Fibroblast of mammary gland (primary cell): ENCODE measurements around the gene ARHGAP15.
A peak's percentile ranks its signal among the peaks of the same experiment; 100 is the strongest.

ENCODE experiments used
- DNase-seq: peaks from one replicate; pipeline ENCODE4 v3.0.0-alpha.2; 2010; ENCODE audit warnings: low read depth
- H3K4me3 ChIP-seq: 2 replicates; pipeline ENCODE4 v1.5.1; 2011; ENCODE audit warnings: low read depth, mild to moderate bottlenecking, low read length, moderate library complexity; ENCODE audit not compliant: control insufficient read depth
- TF ChIP-seq, protein P1 (sequence below): conservative IDR thresholded peaks from 2 replicates; pipeline ENCODE4 v1.5.1; 2011; ENCODE audit warnings: low read depth, low read length, inconsistent platforms; ENCODE audit not compliant: control insufficient read depth, insufficient read depth

ARHGAP15 gene

DNA sequence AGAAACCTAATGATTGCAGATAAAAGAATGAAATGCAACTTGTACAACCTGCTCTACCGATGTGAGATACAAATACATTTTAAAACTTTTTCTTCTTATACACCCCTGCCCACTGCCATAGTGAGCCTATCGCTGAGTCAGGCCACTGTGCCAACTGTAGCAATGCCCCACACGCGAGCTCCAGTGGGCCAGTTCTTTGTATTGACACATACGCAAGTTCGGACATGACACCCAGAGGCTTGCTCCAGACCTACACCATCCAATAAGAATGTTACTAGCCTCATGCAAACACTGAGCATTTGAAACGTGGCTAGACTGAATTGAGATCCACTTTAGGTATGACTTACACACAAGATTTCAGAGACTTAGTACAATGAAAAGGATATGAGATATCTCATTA, 340.1 kb downstream of the ARHGAP15 start:
- TF ChIP-seq, protein P1, sequence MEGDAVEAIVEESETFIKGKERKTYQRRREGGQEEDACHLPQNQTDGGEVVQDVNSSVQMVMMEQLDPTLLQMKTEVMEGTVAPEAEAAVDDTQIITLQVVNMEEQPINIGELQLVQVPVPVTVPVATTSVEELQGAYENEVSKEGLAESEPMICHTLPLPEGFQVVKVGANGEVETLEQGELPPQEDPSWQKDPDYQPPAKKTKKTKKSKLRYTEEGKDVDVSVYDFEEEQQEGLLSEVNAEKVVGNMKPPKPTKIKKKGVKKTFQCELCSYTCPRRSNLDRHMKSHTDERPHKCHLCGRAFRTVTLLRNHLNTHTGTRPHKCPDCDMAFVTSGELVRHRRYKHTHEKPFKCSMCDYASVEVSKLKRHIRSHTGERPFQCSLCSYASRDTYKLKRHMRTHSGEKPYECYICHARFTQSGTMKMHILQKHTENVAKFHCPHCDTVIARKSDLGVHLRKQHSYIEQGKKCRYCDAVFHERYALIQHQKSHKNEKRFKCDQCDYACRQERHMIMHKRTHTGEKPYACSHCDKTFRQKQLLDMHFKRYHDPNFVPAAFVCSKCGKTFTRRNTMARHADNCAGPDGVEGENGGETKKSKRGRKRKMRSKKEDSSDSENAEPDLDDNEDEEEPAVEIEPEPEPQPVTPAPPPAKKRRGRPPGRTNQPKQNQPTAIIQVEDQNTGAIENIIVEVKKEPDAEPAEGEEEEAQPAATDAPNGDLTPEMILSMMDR, result no peak
- no peak for DNase-seq
- H3K4me3 ChIP-seq, result no peak overlapping the region

DNA sequence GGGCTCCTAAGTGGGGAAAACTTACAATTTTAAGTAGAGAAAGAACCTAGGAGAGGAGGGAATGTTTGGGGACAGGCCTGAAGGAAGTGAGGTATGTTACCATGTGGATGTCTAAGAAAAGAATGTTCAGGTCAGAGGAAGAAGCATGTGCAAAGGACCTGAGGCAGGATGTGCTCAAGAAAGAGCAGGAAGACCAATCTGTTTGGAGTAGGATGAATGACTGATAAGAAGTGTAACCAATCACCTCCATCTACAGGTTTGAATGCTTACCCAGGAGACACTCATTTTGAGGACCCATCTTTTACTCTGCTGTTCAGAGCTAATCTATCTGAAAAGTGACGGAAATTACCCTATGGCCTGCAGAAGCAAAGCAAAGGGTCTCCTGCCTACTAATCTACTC, 342.3 kb downstream of the ARHGAP15 start:
- H3K4me3 ChIP-seq, result no peak overlapping the region
- DNase-seq, result no peak
- TF ChIP-seq, protein P1, result no peak

DNA sequence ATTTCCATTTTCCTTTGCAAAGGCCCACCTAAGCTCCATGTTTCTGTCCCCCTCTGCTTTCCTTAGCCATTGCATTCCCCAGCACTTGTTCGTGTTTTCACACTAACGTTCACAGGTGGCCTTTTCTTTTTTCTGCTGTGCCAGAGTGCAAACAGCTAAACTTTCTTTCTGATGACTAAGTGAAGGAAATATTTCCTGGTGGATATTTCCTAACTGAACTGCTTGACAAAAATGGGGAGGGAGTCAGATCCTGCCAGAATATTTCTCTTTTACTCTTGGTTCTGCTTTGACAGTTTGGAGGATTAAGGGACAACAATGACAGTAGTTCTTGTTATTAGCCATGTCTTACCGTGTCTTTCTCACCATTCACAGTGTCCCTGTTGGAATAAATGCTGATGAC, 344.0 kb downstream of the ARHGAP15 start:
- H3K4me3 ChIP-seq, result no peak overlapping the region
- DNase-seq, result peak; percentile 47
- TF ChIP-seq, protein P1, result no peak

DNA sequence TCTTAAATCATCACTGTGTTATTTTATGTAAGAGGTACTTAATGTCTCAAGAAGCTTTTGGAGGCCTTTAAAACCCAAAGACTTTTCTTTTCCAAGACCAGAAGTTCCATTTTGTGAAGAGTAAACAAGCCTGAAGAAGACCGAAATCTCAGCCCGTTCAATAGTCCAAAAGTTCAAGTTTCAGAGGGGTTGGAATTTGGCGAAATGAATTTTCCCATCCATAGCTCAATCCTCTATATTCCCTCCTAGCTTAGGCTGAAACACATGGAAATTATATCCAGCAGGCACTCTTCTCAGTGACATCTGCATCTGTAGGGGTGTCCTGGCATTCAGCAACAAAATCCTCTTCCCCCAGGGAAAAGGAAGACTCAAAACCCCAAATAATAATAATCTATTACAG, 344.6 kb downstream of the ARHGAP15 start:
- TF ChIP-seq, protein P1, result no peak
- no peak overlapping the region for H3K4me3 ChIP-seq

DNA sequence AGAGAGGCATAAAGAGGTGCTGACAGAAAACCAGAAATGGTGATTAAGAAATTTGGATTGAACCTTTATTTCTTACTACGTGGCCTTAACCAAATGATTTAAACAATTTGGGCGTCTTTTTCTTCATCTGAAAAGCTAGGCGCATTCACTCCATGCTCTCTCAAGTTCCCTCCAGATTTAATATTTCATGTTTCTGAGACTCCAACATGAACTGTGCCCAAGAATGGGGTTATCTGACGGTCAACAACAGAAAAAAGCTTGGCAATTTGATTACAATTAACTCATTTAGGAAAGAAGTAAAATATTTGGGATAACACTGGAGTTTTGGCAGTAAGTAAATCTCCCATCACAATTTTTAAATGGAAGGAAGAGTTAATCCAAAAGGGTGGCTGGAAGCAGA, 345.4 kb downstream of the ARHGAP15 start:
- TF ChIP-seq, protein P1, result no peak

More for the DNA sequence above, 344.6 kb downstream of the ARHGAP15 start:
- no peak for DNase-seq

DNA sequence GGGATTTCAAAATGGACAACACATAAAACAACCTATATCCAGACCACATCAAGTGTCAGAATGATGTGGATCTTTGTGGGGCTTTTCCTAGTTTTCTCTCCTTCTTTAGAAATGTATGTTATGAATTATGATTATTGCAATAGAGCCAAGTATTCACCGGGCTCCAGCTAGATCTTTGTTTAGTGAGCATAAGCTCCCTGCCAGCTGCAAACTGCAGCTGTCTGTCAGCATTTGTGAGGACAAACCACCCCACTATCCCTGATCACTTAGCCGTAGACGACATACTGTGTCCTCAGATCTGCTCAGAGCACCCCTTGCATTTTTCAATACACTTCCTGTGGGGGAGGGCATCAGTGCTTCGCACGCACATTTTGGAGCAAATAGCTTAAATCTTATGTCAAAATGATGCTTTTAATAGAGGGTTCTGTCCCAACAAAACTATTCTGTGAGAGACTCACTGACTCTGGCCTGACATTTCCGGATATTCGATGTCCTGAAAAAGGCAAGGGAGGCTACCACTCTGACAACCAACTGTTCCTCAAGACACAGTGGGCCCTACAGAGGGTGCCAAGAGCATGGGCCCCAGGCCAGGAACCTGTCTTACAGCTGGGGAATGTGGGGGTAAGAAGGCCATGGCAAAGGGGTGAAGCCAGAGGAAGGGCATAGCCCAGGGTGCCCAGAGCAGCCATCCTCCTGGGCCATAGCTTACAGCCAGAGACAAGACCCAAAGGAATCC, 346.0 kb downstream of the ARHGAP15 start:
- H3K4me3 ChIP-seq, result no peak overlapping the region
- TF ChIP-seq, protein P1, result no peak
- DNase-seq, result no peak

More for the DNA sequence above, 345.4 kb downstream of the ARHGAP15 start:
- DNase-seq, result no peak
- no peak overlapping the region for H3K4me3 ChIP-seq
